Stimulated activated CD8-positive, alpha-beta memory T cell treated with anti-CD3 and anti-CD28 coated beads, Interleukin-2, amount 100 ng/mL, for 48 hours (primary cell): Measurements from ENCODE around the gene PHF2.

Source experiments
- DNase-seq, 2 donors: peaks; one replicate each; pipeline ENCODE4 v3.0.0-alpha.2; 2020; ENCODE audit warnings: low read depth in 2 of 2

PHF2 gene

DNA sequence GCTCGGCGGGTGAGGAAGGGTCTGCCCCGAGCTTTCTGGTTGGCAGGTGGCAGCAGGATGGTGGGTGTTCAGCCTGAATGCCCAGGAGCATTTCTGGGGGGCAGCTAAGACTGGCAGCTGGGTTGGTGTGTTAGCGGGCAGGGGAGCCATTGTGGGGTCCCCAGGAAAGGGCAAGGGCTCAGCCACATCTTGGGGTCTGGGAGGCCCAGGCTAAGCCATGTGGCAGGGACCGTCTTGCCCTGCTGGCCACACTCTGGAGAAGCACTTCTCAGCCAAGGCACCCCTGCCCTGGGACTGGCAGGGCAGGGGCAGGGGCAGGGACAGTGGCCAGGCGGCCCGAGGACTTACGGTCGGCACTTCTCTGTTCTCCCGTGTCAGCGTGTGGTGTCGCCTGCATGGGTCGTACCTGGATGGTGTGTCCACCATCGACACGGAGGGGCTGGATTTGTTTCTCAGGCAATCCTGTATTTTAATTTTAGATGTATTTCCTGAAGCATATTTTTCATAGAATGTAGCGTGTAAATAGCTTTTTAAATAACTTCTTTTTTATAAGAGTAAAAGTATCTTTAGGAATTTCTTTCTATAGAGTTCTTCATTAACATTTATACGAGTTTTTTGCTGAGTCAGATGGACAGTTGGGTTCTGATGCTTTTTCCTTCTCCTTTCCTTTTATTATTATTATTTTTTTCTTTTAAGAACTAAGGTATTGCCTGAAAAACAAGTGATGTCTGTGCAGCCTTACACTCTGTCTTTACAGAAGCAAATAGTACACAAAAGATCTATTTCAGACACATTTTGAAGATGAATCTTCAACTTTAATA is 102.0 kb downstream of the PHF2 start:
- DNase-seq, result no peak

DNA sequence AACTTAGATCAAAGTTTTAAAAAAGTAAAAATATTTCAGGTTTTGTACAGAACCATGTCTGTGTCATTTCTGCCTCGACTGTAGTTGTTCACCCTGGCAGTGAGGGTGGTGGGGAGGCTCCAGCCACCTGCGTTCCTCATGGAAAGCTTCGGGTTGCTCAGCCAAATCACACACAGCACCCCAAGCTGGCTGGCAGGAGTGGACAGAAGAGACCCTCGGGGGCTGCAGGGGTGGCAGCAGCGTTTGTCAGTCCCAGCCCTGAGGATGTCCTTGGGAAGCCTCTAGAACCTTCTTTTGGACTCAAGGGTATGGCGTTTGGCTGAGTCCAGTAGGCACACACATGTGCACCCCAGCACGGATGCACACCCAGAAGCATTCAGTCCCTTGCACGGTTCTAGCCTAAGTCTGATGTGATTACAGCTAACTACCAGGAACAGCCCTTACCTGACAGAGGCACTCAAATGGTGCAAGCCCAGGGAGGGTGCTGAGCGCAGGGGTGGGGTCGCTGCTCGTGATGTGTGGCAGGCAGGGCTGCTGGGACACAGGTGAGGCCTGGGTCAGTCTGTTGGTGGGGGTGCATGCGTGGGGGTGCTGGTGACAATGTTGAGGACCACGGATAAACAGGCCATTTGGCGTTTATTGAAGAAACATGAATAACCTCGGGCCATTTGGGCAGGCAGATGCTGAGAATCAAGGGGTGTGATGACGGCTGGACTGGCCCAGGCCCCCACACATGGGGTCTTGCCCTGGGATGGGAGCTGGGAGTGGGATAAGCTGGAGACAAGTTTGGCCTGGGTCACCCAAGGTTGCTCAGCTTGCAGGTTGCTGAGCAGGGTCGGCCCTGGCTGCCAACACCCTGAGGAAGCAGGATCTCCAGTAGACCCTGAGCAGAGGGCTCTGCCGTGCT is 103.4 kb downstream of the PHF2 start:
- DNase-seq, result no peak

DNA sequence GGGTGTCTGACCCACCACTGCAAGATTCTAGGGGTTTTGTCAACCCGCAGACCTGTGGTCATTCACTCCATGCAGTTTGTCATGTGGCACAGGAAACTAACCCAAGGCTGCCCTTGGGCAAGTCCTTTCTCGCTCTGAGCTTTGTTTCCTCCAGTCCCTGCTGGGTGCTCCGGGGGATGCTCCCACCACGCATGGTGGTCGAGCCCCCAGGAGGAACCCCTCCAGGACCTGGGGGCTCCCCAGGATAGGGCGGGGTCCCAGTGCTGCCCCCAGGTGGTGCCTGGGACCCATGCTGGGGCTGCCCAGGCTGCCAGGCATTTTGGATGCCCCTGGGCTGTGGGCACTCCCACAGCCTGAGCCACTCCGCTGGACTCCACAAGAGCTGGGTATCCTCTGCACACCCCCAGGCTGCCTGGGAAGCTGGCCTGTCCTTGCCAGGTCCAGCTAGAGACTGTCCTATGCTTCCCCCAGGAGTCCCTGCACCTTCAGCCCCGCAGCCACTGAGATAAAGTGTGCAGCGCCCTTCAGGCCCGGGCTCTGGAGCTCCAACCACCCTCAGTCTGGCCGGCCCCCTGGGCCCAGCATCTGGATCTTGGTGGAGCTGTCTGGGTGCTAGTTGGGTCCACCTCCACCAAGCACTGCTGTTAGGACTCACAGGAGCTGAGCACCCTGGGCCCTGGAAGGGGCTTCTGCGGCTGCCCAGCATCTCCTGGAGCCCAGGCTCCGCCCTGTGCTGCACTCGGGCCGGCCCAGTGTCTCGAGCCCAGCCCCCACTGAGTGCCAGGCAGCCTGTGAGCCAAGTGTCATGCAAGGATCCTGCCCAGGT is 104.3 kb downstream of the PHF2 start:
- no peak for DNase-seq

DNA sequence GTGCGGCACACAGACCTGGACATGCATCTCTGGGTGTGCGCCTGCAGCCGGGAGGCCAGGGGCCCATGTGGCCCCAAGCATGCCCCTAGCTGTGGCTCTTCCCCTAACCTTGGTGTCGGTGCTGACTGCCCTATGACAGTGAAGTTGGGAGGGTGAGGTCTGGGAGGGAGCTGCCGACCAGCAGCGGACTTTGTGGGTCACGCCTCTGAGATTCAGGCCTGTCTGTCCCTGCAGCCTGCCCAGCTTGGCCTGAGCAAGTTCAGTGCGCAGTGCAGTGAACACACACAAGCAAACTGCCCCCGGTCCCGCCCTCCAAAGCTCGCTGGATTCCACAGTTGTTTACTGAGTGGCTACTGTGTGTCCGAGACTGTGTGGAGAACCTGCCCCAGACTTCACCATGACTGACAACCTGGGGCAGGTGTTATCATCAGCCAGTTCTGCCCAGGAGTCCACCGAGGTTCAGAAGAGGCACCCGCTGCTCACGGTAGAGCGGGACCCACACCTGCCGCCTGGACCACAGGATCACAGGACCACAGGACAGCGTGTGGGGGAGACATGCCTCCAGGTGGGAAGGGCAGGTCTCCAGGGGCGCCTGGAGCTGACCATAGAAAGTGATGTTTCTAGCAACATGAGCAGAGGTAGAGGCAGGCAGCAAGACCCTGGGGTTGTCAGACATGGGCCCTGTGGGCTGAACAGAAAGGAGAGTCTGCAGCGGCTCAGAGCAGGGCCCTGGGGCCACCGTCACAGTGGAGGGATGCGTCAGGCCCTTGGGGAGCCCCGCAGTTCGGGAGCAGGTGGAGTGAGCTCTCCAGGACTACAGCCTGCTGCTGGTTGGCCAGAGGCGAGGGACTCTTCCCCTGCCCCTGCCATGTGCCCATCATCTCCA is 105.1 kb downstream of the PHF2 start:
- DNase-seq, result no peak

DNA sequence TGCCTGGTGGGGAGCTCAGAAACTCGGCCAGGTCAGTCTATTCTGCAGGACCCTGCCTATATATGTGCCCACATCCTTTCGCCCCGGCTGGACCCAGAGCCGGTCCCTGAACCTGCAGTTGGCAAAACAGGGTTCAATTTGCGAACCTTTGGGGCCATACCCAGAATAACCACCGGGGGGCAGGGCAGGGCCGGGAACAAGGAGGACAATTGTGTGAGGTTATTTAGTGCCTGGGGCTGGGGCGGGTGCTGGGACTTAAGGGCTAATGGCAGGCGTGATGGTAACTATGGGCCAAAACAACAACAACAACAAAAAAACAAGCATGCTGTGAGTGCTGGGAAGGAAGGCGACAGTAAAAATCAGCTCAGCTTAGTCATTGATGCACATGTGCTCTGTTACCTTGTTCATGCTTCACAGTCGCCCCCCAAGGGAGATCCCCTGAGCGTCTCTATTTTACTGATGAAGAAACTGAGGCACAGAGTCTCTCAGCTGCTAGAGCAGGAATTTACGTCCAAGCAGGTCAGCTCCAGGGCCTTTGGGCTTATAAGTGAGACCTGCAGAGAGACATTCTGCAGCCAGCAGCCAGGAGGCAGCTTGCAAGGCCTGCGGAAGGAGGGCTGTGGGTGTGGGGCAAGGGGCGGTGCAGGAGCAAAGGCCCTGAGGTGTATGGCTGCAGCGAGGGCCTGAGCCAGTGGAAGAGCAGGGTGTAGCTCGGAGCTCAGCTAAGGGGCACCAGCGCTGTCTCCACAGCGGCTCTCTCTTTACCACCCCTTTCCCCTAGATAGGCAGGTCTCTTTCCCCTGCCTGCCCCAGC is 106.0 kb downstream of the PHF2 start:
- peak; percentile 44 to 55 for DNase-seq

DNA sequence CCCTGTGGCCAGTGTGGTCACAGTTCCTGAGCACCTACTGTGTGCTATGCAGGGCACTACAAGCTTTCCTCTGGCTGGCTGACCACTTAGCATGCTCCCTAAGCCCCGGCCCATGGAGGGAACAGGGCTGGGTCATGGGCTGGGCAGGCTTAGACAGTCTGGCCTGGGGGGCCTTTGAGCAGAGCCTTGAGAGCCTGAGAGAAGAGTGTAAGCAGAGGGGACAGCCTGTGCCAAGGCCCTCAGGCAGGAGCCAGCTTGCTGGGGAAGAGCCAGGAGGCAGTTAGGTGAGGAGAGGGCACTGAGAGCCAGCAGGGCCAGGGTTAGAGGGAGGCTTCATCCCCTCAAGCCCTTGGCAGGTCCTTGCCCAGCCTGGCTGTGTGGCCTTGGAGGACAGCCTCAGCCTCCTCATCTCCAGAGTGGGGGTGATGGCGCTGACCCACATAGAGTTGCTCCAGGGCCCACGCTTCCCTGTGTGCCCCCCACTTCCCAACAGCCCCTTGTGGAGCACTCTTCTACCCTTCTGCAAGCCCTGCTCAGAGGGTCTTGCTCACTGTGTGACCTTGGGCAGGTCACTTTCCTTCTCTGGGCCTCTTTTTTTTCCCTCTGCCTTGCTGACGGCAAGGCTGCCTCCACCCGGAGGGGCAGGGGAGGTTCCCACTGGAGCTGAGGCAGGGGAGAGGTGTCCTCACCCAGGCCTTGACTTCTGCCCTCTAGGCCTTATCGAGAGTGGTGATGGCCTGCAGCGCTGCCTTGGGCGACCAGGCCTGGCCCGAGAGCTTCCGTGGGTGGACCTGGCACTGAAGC is 107.1 kb downstream of the PHF2 start:
- no peak for DNase-seq

DNA sequence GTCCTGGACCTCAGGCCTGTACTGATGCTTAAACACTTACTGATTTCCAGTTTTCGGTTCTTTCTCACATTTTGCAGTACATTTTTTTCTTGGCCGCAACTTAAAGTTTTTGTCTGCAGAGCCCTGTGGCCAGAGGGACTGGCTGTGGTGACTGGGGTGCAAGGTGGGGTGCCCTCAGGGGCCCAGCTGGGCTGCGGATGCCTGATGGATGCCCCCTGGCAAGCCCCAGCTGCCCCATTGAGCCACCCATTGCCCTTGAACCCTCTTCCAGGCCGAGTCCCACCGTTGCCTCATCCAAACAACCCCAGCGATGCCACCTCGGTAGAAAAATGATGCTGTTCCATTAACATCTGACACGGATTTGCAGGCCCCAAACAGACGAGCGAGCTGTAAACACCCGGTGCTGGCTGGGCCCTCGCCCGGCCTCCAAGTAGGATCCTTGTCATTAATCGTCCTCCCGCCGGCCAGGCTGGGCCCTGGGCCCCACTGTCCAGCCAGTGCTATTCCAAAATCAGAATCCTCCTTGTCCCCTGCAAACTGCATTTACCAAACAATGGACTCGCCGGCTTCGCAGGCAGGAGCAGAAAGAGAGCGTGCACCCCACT is 107.9 kb downstream of the PHF2 start:
- no peak for DNase-seq

DNA sequence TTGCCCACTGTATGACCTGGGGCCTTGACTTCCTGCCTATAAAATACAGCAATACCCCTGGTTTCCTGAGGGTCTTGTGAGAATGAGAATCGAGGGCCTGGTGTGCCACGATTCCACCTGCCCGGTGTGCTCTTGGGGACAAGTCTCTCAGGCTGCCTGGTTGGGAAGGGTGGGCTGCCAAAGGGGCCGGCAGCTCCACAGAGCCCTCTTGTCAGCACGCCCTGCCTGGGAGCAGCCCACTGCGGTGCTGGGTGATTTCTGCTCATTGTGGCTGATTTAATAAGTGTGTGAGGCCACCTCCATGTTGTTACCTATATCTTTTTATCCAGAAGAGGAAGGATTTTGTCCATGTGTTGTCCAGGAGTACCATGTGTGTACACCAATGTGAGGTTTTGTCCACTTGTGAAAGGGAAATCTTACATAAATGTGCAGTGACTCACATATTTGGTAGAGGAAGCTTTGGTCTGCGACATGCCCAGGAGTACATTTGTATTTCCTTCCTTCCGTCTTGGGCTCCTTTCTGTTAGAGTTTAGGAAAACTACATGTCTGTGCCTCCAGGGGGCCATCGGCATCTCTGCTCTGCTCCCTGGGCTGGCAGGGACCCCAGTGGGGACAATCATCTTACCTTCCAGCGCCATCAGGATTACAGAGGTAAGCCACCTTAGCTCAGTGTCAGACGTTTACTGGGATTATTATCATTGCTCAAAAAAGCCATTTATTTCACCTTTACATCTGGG is 108.6 kb downstream of the PHF2 start:
- DNase-seq, result no peak

DNA sequence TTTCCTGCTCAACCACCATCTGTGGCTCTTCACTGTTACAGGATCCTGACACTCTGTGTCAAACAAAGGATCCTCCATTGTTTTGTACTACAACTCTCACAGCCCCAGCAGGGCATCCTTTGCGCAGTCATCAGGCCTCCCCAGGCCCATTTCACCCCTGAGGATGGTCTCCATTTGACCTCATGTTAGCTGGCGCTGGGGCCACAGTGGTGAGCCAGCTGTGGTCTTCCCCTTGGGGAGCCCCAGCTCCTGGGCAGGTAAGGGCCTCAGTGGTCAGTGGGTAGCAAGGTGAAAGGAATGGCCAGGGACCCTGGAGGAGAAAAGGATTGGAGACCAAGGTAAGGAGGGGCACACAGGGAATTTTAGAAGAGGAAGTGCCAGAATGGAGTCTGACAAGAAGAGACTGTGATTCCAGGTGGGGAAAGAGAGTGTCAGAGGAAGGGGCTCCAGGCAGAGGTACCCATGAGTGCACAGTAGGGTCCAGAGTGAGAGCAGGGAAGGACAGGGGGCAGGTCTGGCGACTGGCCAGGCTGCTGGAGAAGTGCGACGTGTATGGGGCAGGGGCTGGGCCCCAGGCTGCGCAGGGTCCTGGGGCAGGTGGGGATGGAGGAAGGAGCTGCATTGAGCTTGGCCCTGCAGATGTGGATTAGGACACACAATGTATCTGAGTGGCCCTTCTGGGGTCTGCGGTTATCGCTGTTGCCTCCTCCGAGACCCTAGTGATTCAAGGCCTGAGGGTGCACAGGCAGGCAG is 109.9 kb downstream of the PHF2 start:
- no peak for DNase-seq

DNA sequence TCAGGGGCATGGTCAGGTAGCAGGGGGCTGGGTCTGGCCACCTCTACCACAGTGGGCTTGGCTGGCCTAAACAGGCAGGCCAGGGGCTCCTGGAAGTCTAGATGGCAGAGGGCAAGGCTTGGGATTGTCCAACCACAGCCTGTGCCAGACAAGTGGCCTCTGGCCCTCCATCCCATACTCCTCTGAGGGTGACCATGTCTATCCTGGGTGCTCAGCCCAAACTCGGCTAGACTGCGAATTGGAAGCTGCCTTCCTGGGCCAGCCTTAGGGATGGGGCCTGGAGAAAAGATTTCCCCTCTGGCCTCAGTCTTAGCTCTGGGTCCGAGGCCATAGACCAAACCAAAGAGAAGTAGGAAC is 110.5 kb downstream of the PHF2 start:
- no peak for DNase-seq

DNA sequence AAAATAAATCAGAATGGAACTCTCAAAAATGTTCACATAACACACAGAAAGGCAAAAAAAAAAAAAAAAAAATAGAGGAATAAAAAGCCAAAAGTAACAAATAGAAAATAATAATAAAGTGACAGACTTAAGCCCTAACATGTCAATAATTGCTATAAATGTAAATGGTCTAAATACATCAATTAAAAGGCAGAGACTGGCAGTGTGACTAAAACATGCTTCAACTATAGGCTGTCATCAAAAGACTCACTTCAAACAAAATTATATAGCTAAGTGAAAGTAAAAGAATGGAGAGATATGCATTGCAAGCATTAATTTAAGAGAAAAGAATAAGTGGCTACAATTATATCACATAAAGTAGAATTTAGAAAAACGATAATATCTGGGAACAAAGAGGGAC is 114.2 kb downstream of the PHF2 start:
- DNase-seq, result no peak

DNA sequence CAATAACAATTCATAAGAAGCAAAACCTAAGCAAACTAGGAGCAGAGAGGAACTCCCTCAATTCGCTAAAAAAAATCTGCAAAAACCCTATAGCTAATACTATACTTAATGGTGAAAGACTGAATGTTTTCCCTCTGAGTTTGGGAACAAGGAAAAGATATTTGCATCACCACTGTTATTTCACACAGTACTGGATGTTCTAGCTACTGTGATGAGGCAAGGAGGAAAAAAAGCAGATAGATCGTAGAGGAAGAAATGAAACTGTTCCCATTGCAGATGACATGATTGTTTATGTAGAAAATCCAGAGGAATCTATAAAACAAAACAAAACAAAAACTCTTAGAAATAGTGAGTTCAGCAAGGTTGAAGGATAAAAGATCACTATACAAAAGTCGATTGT is 116.7 kb downstream of the PHF2 start:
- DNase-seq, result no peak

DNA sequence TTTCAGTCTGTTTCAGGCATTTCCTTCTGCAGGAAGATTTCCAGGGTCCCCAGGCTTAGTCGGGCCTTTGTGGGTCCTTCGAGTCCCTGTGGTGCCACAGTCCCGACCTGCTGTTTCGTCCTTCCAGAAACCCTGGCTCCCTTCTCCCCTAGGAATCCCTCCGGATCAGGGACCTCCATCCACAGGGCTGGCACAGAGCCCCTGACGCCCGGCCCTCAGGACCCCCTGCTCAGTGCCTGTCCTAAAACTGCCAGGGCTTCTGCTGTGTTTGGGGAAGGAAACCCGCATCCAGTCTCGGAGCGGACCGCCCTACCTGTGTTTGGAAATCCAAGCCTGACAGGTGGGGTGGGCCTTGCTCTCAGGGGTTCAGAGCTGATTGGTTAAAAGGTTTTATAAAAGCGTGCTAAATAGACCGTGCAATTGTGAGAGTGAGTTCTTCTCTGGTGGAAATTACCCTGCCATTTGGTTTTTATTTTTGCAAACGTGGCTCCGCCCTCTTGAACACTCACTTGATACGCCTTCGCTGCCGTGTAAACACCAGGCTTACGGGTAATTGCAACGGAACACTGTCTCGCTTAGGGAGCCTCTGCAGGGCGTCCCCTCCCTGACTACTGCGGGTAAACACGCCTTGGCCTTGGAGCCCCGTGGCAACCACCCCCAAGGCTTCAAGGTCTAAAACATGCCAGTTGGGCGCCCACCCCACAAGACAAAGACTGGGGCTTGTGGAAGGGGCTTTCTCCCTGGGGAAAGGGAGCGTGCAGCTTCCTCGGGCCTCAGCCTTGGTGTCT is 121.2 kb downstream of the PHF2 start:
- DNase-seq, result no peak

DNA sequence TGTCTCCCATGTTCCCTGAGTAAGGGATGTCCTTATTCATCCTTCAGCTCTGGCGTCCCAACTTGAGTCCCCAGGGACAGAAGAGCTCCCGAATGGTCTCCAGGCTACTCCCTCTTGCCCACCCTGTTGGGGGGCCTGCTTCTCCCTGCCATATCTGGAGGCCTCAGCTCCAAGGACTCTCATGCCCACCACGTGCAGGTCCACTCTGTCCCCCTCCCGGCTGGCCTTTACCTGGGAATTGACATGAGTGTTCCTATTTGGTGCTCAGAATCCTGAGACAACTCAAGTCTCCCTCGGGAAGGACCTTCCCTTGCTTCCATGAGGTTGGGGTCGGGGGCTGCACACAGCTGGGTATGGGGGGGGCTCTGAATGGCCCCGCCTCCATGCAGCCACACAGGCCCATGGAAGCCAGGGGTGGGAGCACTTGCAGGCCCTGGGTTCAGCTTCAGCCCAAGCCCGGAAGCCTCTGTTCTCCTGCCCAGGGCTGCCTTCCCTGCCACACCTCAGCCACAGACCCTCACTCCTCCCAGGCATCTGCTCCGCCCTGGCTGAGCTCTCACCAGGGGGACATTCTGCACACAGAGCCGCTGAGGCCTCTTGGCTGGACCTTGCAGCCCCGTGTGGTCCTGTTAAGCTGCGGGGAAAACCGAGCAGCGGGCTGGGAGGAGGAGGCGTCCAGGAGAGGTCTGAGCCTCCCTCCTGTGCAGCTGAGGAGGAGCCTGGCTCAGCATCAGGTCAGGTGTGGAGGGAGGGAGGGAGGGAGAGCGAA is 121.9 kb downstream of the PHF2 start:
- no peak for DNase-seq

DNA sequence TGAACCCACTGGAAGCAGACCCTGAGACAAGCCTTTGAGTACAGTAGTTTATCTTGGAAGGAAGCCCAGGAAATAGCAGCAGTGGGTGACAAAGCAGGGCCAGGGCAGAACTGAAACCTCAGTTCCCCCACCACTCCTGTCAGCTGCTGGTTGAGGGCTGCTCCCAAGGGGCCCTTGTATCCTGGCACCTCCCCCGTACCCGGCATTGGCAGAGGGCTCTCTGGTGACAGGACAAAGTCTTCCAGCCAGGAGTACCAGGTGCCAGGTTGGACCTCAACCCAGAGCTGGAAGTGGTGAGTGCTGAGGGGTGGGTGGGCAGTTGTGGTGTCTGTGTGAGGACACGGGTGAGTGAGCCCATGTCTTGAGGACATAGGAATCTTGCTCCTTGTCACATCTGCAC is 123.3 kb downstream of the PHF2 start:
- no peak for DNase-seq
